Measurements from ENCODE around the gene PTGES3.
"Not testable (repeated sequence)": the region's sequence is repeated elsewhere in the genome, so short reads cannot be mapped to it uniquely, and the experiment has no call there.

PTGES3 gene

DNA sequence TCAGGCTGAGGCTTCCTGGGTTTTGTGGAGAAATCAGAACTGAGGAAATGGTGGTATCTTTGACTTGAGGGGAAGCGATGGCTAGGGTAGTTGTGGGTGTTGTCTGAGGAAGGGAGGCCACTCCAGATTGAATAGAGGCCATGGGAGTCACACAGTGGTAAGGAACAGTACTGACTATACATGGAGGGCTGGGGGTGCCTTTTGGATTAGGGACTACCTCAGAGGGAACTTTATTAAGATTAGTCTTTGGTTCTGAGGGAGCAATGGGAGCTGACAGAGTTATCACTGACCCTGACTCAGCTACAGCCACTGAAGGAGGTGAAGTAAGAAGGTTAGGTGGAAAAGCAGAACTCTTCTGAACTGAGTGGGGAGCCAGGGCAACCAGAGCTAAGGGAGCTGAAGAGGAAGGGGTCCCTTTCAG lies 32.7 kb upstream of the PTGES3 start:
- no peak overlapping the region for H3K9ac ChIP-seq (ENCODE audit: low read length)
- H3K27me3 ChIP-seq (ENCODE audit: control insufficient read depth, insufficient read depth, low read length), result no peaks in the 10 kb centered on the region
- no peak overlapping the region for H3K4me3 ChIP-seq (ENCODE audit: low read length)
- H3K4me1 ChIP-seq (ENCODE audit: control insufficient read depth, insufficient read depth, low read length), result peaks cover 44% of the 10 kb centered on the region
- H3K36me3 ChIP-seq (ENCODE audit: control insufficient read depth, insufficient read depth, low read length), result peaks cover 4% of the 10 kb centered on the region
- H3K9me3 ChIP-seq (ENCODE audit: control insufficient read depth, low read length), result no peaks in the 10 kb centered on the region

DNA sequence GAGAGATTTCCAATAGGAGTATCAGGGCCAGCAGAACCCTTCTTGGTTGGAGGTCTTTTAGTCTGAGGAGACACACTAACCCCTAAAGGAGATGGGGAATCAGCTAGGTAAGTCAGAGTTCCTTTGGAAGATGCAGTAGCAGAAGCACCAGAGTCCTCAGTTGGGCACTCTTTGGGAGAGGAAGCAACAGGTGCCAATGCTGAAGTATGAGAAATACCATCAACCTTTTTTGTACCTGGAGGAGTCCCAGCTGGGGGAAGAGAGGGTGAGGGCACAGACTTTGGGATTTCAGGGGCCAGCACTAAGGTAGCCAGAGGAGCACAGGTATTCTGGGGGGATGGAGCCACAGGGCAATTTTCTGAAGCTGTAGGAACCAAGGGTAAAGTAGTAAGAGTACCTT lies 31.0 kb upstream of the PTGES3 start:
- Histone ChIP-seq H3K27me3 (ENCODE audit: control insufficient read depth, insufficient read depth, low read length) (no peaks in the 10 kb centered on the region), H3K4me1 (ENCODE audit: control insufficient read depth, insufficient read depth, low read length) (peaks cover 43% of the 10 kb centered on the region), H3K4me3 (ENCODE audit: low read length) (no peak overlapping the region), H3K9ac (ENCODE audit: low read length) (no peak overlapping the region), H3K9me3 (ENCODE audit: control insufficient read depth, low read length) (no peaks in the 10 kb centered on the region), H3K36me3 (ENCODE audit: control insufficient read depth, insufficient read depth, low read length) (peaks cover 5% of the 10 kb centered on the region)

DNA sequence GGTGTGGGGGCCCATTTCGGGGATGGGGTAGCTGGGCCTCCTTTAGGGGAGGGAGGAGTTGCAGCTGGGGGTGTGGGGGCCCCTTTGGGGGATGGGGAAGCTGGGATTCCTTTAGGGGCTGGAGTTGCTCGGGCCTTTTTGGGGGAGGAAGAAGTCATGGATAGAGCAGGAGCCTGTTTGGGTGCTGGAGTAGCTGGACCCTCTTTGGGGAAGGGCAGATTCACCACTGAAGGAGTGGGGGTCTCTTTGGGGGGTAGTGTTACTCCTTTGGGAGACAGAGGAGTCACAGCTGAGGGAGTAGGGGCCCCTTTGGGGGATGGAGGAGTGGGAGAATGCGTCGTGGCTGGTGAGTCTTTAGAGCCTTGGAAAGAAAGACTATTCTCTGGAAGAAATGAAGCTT lies 30.6 kb upstream of the PTGES3 start:
- peaks cover 9% of the 10 kb centered on the region for H3K36me3 ChIP-seq (ENCODE audit: control insufficient read depth, insufficient read depth, low read length)
- H3K4me1 ChIP-seq (ENCODE audit: control insufficient read depth, insufficient read depth, low read length), result peaks cover 43% of the 10 kb centered on the region

DNA sequence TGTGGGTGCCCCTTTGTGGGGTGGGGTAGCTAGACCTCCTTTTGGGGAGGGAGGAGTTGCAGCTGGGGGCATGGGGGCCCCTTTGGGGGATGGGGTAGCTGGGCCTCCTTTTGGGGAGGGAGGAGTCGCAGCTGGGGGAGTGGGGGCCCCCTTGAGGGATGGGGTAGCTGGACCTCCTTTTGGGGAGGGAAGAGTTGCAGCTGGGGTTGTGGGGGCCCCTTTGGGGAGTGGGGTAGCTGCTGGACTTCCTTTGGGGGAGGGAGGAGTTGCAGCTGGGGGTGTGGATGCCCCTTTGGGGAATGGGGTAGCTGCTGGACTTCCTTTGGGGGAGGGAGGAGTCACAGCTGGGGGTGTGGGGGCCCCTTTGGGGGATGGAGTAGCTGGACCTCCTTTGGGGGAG lies 30.1 kb upstream of the PTGES3 start:
- peaks cover 40% of the 10 kb centered on the region for H3K4me1 ChIP-seq (ENCODE audit: control insufficient read depth, insufficient read depth, low read length)
- H3K9ac ChIP-seq (ENCODE audit: low read length), result no peak overlapping the region
- no peak overlapping the region for H3K4me3 ChIP-seq (ENCODE audit: low read length)
- peaks cover 14% of the 10 kb centered on the region for H3K36me3 ChIP-seq (ENCODE audit: control insufficient read depth, insufficient read depth, low read length)
- no peaks in the 10 kb centered on the region for H3K9me3 ChIP-seq (ENCODE audit: control insufficient read depth, low read length)
- H3K27me3 ChIP-seq (ENCODE audit: control insufficient read depth, insufficient read depth, low read length), result no peaks in the 10 kb centered on the region

More for the DNA sequence above, 30.6 kb upstream of the PTGES3 start:
- H3K9me3 ChIP-seq (ENCODE audit: control insufficient read depth, low read length), result no peaks in the 10 kb centered on the region
- H3K4me3 ChIP-seq (ENCODE audit: low read length), result no peak overlapping the region
- no peak overlapping the region for H3K9ac ChIP-seq (ENCODE audit: low read length)
- no peaks in the 10 kb centered on the region for H3K27me3 ChIP-seq (ENCODE audit: control insufficient read depth, insufficient read depth, low read length)

DNA sequence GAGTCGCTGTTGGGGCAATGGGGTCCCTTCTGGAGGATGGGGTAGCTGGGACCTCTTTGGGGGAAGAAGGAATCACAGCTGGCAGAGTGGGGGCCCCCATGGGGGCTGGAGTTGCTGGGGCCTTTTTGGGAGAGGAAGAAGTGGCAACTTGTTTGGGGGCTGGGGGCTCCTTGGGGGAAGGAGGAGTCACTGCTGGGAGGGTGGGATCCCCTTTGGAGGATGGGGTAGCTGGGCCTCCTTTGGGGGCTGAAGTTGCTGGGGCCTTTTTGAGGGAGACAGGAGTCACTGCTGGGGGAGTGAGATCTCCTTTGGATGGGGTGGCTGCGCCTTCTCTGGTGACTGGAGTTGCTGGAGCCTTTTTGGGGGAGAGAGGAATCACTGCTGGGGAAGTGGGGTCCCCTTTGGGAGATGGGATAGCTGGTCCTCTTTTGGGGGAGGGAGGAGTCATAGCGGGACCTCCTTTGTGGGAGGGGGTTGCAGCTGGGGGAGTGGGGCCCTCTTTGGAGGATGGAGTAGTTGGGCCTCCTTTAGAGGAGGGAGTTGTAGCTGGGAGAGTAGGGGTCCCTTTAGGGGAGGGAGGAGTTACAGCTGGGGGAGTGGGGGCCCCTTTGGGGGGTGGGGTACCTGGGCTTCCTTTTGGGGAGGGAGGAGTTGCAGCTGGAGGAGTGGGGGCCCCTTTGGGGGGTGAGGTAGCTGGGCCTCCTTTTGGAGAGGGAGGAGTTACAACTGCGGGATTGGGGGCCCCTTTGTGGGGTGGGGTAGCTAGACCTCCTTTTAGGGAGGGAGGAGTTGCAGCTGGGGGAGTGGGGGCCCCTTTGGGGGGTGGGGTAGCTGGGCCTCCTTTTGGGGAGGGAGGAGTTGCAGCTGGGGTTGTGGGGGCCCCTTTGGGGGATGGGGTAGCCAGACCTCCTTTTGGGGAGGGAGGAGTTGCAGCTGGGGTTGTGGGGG lies 29.1 kb upstream of the PTGES3 start:
- H3K27me3 ChIP-seq (ENCODE audit: control insufficient read depth, insufficient read depth, low read length), result no peaks in the 10 kb centered on the region
- H3K9me3 ChIP-seq (ENCODE audit: control insufficient read depth, low read length), result no peaks in the 10 kb centered on the region
- H3K9ac ChIP-seq (ENCODE audit: low read length), result no peak overlapping the region
- no peak overlapping the region for H3K4me3 ChIP-seq (ENCODE audit: low read length)
- H3K36me3 ChIP-seq (ENCODE audit: control insufficient read depth, insufficient read depth, low read length), result peaks cover 14% of the 10 kb centered on the region
- H3K4me1 ChIP-seq (ENCODE audit: control insufficient read depth, insufficient read depth, low read length), result peaks cover 30% of the 10 kb centered on the region

DNA sequence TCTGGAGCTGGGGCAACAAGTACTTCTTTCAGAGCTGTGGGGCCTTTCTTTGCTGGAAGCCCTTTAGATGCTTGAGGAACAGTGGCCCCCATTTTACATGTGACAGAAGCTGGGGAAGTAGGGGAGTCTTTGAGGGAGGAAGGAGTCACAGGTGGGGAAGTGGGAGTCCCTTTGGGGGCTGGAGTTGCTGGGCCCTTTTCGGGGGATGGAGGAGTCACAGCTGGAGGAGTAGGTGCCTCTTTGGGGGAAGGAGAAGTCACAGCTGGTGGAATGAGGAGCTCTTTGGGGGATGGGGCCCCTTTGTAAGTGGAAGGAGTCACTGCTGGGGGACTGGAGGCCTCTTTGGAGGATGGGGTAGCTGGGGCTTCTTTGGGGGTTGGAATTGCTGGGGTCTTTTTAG lies 28.4 kb upstream of the PTGES3 start:
- Histone ChIP-seq H3K27me3 (ENCODE audit: control insufficient read depth, insufficient read depth, low read length) (no peaks in the 10 kb centered on the region), H3K9ac (ENCODE audit: low read length) (no peak overlapping the region), H3K4me3 (ENCODE audit: low read length) (no peak overlapping the region), H3K4me1 (ENCODE audit: control insufficient read depth, insufficient read depth, low read length) (peaks cover 23% of the 10 kb centered on the region), H3K9me3 (ENCODE audit: control insufficient read depth, low read length) (no peaks in the 10 kb centered on the region), H3K36me3 (ENCODE audit: control insufficient read depth, insufficient read depth, low read length) (peaks cover 14% of the 10 kb centered on the region)

DNA sequence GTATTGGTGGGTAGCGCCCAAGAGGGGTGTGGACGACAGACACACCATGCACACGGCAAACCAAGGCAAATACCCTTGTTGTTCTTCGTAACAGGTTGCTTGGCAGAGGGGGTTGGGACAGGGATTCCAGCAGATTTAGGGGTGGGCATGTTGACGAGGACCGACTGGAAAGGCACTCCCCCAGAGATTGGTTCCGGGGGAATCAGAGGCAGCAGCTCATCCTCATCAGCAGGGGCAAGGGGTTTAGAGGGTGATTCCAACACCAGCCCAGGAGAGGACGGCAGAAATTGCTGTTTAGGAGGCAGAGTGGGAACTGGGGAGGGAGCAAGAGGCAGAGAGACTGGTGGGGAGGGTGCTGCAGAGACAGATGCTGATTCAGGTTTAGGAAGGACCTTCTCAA lies 27.7 kb upstream of the PTGES3 start:
- H3K36me3 ChIP-seq (ENCODE audit: control insufficient read depth, insufficient read depth, low read length), result peaks cover 14% of the 10 kb centered on the region
- H3K9ac ChIP-seq (ENCODE audit: low read length), result no peak overlapping the region
- H3K27me3 ChIP-seq (ENCODE audit: control insufficient read depth, insufficient read depth, low read length), result no peaks in the 10 kb centered on the region
- no peaks in the 10 kb centered on the region for H3K9me3 ChIP-seq (ENCODE audit: control insufficient read depth, low read length)
- no peak overlapping the region for H3K4me3 ChIP-seq (ENCODE audit: low read length)
- H3K4me1 ChIP-seq (ENCODE audit: control insufficient read depth, insufficient read depth, low read length), result peaks cover 16% of the 10 kb centered on the region

DNA sequence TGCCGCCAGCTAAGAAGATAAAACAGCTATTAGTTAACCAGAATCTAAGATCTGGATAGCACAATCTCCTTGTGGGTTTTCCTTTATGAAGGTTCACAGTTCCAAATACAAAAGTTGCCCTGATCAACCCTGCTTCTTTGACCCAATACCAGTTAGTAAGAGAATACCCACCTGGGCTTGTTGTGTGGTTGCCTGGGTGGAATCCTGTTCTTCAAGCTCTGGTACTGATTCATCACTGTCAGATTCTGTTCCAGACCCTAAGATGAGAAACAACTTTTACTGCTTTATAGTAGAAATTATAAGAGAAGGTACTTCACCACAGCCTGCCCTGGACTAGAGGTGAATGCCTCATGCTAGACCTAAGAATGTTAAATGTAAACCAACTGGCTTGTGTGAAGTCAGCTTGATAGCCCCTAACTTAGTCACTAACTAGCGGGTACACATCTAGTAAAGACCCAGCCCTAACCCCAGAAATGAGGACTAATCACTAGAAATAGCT lies 26.4 kb upstream of the PTGES3 start:
- peaks cover 10% of the 10 kb centered on the region for H3K36me3 ChIP-seq (ENCODE audit: control insufficient read depth, insufficient read depth, low read length)
- no peak overlapping the region for H3K4me3 ChIP-seq (ENCODE audit: low read length)
- H3K4me1 ChIP-seq (ENCODE audit: control insufficient read depth, insufficient read depth, low read length), result peaks cover 13% of the 10 kb centered on the region
- H3K9me3 ChIP-seq (ENCODE audit: control insufficient read depth, low read length), result no peaks in the 10 kb centered on the region
- H3K27me3 ChIP-seq (ENCODE audit: control insufficient read depth, insufficient read depth, low read length), result no peaks in the 10 kb centered on the region
- H3K9ac ChIP-seq (ENCODE audit: low read length), result no peak overlapping the region

DNA sequence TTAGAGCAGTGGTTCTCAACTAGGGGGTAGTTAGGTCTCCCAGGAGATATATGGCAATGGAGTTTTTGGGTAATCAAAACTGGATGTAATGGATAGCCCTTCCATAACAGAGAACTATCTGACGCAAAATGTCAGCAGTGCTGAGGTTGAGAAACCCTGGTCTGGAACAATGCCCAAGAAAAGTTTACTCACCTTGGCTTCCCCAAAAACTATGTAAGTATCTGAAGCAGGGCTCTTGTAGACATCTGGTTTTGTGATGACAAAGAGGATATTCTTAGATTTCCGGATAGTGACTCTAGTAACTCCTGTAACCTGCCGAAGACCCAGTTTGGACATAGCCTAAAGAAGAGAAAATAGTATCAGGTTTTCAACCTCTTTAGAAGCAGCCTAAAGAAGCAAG lies 25.3 kb upstream of the PTGES3 start:
- H3K27me3 ChIP-seq (ENCODE audit: control insufficient read depth, insufficient read depth, low read length), result no peaks in the 10 kb centered on the region
- no peak overlapping the region for H3K4me3 ChIP-seq (ENCODE audit: low read length)
- H3K9me3 ChIP-seq (ENCODE audit: control insufficient read depth, low read length), result no peaks in the 10 kb centered on the region
- H3K4me1 ChIP-seq (ENCODE audit: control insufficient read depth, insufficient read depth, low read length), result peaks cover 13% of the 10 kb centered on the region
- H3K36me3 ChIP-seq (ENCODE audit: control insufficient read depth, insufficient read depth, low read length), result peaks cover 10% of the 10 kb centered on the region
- no peak overlapping the region for H3K9ac ChIP-seq (ENCODE audit: low read length)

DNA sequence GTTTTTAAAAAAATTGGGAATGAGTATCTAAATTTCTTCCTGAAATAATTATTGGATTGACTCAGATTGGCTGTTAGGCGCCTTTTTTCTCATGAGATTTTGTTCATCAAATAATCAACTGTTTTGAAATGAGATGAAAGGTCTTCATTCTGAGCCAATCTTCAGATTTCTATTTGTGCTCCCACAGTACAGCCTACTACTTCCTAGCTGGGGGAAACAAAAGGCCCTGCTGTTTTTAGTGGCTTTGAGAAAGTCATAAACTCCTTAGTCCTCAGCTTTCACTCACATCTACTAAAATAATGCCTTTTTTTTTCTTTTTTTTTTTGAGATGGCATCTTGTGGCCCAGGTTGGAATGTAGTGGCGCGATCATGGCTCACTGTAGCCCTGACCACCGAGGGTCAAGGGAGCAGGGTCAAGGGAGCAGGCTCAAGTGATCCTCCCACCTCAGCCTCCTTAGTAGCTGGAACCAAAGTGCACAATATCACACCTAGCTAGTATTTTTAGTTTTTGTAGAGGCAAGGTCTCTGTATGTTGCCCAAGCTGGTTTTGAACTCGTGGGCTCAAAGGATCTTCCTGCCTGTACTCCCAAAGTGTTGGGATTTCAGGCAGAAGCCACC lies 21.8 kb upstream of the PTGES3 start:
- Histone ChIP-seq H3K36me3 (ENCODE audit: control insufficient read depth, insufficient read depth, low read length) (peaks cover 10% of the 10 kb centered on the region), H3K9me3 (ENCODE audit: control insufficient read depth, low read length) (no peaks in the 10 kb centered on the region), H3K27me3 (ENCODE audit: control insufficient read depth, insufficient read depth, low read length) (no peaks in the 10 kb centered on the region), H3K4me3 (ENCODE audit: low read length) (no peak overlapping the region), H3K4me1 (ENCODE audit: control insufficient read depth, insufficient read depth, low read length) (no peaks in the 10 kb centered on the region), H3K9ac (ENCODE audit: low read length) (no peak overlapping the region)

DNA sequence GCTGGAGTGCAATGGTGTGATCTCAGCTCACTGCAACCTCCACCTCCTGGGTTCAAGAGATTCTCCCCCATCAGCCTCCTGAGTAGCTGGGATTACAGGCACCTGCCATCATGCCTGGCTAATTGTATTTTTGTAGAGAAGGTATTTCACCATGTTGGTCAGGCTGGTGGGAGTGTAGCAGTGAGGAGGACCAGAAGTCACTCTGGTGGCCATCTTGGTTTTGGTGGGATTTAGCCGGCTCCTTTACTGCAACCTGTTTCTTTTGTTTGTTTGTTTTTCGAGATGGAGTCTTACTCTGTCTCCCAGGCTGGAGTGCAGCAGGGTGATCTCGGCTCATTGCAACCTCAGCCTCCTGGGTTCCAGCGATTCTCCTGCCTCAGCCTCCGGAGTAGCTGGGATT lies 16.4 kb upstream of the PTGES3 start:
- H3K4me1 ChIP-seq (ENCODE audit: control insufficient read depth, insufficient read depth, low read length); H3K4me3 ChIP-seq (ENCODE audit: low read length); H3K9me3 ChIP-seq (ENCODE audit: control insufficient read depth, low read length); H3K36me3 ChIP-seq (ENCODE audit: control insufficient read depth, insufficient read depth, low read length); H3K9ac ChIP-seq (ENCODE audit: low read length); H3K27me3 ChIP-seq (ENCODE audit: control insufficient read depth, insufficient read depth, low read length): not testable (repeated sequence)

DNA sequence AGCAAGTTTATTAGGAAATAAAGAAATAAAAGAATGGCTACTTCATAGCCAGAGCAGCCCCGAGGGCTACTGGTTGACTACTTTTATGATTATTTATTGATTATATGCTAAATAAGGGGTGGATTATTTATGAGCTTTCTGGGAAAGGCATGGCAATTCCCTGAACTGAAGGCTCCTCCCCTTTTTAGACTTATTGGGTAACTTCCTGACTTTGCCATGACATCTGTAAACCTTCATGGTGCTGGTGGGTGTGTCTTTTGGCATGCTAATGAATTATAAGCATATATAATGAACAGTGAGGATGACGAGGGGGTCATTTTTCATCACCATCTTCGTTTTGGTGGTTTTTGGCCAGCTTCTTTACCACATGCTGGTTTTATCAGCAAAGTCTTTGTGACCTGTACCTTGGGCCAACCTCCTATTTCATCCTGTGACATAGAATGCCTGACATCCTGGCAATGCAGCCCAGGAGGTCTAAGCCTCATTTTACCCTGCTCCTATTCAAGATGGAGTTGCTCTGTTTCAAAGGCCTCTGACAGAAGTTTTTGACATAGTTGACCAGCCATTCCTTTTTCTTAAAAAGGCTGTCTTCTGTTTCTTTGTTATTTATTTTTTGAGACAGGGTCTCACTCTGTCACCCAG lies 11.1 kb upstream of the PTGES3 start:
- no peaks in the 10 kb centered on the region for H3K9me3 ChIP-seq (ENCODE audit: control insufficient read depth, low read length)
- H3K4me3 ChIP-seq (ENCODE audit: low read length), result no peak overlapping the region
- H3K27me3 ChIP-seq (ENCODE audit: control insufficient read depth, insufficient read depth, low read length), result no peaks in the 10 kb centered on the region
- no peak overlapping the region for H3K9ac ChIP-seq (ENCODE audit: low read length)
- H3K36me3 ChIP-seq (ENCODE audit: control insufficient read depth, insufficient read depth, low read length), result no peaks in the 10 kb centered on the region
- no peaks in the 10 kb centered on the region for H3K4me1 ChIP-seq (ENCODE audit: control insufficient read depth, insufficient read depth, low read length)

Data from mucosa of stomach (tissue), 1 donor.